Raji (cell line): ENCODE results near the gene ZCCHC3.

Experiments used
- POLR2A ChIP-seq: IDR thresholded peaks from 2 replicates; pipeline ENCODE4 v1.6.1; 2011; ENCODE audit warnings: low read depth, low read length, control low read depth; ENCODE audit not compliant: insufficient read depth

Gene ZCCHC3, protein sequence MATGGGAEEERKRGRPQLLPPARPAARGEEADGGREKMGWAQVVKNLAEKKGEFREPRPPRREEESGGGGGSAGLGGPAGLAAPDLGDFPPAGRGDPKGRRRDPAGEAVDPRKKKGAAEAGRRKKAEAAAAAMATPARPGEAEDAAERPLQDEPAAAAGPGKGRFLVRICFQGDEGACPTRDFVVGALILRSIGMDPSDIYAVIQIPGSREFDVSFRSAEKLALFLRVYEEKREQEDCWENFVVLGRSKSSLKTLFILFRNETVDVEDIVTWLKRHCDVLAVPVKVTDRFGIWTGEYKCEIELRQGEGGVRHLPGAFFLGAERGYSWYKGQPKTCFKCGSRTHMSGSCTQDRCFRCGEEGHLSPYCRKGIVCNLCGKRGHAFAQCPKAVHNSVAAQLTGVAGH

DNA sequence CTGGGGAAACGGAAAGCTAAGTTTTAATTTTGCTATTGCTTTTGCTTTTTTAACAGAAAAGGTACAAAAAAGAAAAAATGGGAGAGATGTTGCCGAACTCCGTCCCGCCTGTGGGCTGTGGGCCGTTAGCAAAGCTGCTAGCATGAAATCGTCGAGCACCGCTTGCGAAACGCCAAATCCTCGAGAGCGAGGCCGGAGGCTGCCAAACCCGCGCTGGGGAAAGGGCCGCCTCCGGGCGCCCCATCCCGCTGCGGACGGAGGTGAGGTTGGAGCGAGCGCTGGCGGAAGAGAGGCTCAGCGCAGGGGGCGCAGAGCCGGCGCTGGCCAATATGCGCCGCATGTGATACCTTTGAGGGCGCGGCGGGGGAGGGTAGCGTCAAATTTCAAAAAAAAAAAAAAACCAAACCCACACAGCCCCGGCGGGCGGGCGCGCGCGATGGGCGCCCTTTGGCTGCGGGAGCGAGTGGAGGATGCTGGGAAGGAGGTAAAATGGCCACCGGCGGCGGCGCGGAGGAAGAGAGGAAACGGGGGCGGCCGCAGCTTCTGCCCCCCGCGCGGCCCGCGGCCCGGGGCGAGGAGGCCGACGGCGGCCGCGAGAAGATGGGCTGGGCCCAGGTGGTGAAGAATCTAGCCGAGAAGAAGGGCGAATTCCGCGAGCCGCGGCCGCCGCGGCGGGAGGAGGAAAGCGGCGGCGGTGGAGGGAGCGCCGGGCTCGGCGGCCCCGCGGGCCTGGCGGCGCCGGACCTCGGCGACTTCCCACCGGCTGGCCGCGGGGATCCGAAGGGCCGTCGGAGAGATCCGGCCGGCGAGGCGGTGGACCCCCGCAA is at the start of gene ZCCHC3:
ZCCHC3 (plus strand) TSS at position 473 of the 827 bp plus-strand sequence; CDS start at position 490, 17 bp downstream.
- peak; percentile 67 for TF ChIP-seq POLR2A

DNA sequence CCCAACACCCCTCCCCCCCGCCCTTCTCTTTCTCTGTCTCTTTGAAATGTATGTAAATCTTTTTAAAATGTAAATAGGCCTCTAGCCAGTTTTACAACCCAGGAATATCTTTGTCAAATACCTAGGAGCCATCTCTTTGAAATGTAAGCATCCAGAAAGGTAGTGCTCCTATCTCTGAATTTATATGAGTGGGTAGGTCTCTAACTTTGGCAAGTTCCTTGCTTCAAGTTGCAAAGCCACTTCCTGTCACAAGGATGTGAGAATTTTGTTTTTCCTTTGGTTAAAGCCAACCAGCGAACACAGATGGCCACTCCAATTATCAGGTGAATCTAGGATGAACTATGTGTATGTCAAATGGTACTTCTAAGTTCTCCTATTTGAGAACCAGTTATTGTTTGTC is 46.0 kb upstream of the ZCCHC3 start:
- TF ChIP-seq POLR2A, result no peak

DNA sequence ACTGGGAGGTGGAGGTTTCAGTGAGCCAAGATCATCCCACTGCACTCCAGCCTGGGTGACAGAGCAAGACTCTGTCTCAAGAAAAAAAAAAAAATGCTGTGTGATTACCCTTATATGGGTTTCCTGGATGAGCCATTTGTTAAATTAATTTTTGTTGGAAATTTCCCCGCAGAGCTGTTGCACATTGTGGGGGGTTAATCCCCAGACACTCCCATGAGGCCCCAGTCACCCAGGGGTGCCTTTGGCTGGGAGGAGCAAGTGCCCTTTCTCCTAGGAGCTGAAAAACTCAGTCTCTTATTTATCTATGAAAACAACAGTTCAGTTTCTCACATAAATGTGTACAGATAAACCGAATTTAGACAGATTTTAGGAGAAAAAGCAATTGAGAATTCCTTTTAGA is 44.6 kb upstream of the ZCCHC3 start:
- TF ChIP-seq POLR2A, result no peak

GRCh38 chr20:257419-257818 is 40.0 kb upstream of the ZCCHC3 start, which contains the start of gene DEFB132:
Gene DEFB132 (plus strand): TSS chr20:257724. CDS start chr20:257779, 55 bp downstream.
- TF ChIP-seq POLR2A, result no peak

- no peak for TF ChIP-seq POLR2A
Measured at GRCh38 chr20:258269-258858, 39.0 kb upstream of the ZCCHC3 start.

- TF ChIP-seq POLR2A, result no peak
Measured at GRCh38 chr20:258963-259362, 38.4 kb upstream of the ZCCHC3 start.

GRCh38 chr20:259981-260380 is 37.4 kb upstream of the ZCCHC3 start:
- TF ChIP-seq POLR2A, result no peak

DNA sequence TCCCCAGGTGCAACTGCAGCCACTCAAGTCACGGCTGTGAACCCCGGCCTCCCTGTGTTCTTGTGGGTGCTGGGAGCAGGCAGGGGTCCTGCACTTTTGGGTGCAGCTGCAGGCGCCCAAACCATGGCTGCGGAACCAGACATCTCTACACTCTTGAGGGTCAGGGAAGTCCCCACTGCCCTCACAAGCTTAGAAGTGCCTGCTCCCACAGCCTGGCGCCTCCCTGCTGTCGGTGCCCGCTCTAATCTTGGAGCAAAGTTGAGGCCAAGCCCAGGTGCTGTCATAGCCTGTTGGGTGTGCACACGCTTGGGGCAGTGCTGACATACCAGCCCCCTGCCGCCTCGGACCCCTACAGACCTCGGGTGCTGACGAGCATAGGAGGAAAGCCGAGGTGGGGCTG is 33.7 kb upstream of the ZCCHC3 start:
- no peak for TF ChIP-seq POLR2A

GRCh38 chr20:266596-267562 is 30.5 kb upstream of the ZCCHC3 start:
- TF ChIP-seq POLR2A, result peak; percentile 52; the same call in 1 of the 2 replicates

GRCh38 chr20:270517-270916 is 26.9 kb upstream of the ZCCHC3 start:
- no peak for TF ChIP-seq POLR2A

DNA sequence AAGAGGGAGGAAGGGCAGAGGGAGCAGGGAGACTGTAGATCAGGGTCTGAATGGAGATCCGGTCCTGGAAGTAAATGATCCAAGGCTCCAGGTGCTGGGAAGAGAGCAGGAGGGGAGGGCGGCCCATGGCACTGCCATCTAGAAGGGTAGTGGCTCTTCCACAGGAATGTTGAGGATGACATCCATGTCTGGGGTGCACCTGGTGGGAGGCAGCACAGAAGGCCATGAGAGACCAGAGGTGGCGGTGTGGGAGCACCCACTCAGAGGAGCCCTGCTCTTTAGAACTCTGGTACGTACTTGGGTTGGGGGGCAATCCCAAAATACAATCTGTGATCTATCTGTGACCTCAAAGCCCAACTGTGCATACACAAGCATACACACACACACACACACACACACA is 26.3 kb upstream of the ZCCHC3 start:
- TF ChIP-seq POLR2A, result no peak

DNA sequence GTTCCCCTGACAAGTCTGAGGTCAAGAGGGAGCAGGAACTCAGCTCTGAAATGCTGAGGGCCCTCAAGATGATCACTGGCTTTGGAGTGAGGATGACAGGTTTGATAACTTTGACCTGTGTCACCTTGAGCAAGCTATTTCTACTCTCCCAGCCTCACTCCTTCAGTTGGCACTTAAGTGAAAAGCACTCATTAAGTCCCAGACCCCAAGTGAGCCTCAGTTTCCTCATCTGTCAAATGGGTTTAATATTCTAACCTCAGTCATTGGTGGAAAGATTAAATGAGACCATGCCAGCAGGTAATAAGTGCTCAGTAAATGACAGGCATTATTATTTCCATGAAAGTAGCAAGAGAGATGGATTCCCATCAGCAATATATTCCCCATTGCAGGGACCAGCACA is 25.8 kb upstream of the ZCCHC3 start:
- TF ChIP-seq POLR2A, result no peak

DNA sequence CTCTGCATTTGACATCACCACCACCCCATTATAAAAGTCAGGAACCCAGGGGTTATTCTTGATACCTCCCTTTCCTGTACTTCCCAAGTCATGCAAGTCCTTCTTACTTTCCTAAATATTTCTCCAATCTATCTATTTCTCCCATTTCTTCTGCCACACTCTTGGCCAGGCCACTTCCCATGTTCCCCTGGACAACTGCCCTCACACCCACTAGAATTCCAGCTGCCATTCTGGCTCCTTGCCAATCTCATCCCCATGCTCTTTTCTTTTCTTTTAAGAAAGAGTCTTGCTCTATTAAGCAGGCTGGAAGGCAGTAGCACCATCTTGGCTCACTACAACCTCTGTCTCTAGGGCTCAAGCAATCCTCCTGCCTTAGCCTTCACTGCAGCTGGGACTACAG is 24.7 kb upstream of the ZCCHC3 start:
- TF ChIP-seq POLR2A, result no peak

- TF ChIP-seq POLR2A, result no peak
Measured at GRCh38 chr20:273884-274283, 23.5 kb upstream of the ZCCHC3 start.
